Activated naive CD8-positive, alpha-beta T cell (primary cell): Measurements from ENCODE around the gene ZMAT5.
A peak's percentile ranks its signal among the peaks of the same experiment; 100 is the strongest.

Experiments used
- H3K27ac Mint-ChIP-seq: one replicate; pipeline ENCODE4 v1.8.0; 2021; ENCODE audit warnings: mixed read lengths
- H3K27me3 Mint-ChIP-seq: one replicate; pipeline ENCODE4 v1.8.0; 2021; ENCODE audit warnings: mixed read lengths
- H3K36me3 Mint-ChIP-seq: one replicate; pipeline ENCODE4 v1.8.0; 2021; ENCODE audit warnings: mixed read lengths
- H3K4me1 Mint-ChIP-seq: one replicate; pipeline ENCODE4 v1.8.0; 2021; ENCODE audit warnings: low read depth, mixed read lengths
- H3K4me3 Mint-ChIP-seq: one replicate; pipeline ENCODE4 v1.8.0; 2021; ENCODE audit warnings: mild to moderate bottlenecking, mixed read lengths
- H3K9me3 Mint-ChIP-seq: one replicate; pipeline ENCODE4 v1.8.0; 2021; ENCODE audit warnings: low read depth, mixed read lengths

Gene ZMAT5, protein sequence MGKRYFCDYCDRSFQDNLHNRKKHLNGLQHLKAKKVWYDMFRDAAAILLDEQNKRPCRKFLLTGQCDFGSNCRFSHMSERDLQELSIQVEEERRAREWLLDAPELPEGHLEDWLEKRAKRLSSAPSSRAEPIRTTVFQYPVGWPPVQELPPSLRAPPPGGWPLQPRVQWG

DNA sequence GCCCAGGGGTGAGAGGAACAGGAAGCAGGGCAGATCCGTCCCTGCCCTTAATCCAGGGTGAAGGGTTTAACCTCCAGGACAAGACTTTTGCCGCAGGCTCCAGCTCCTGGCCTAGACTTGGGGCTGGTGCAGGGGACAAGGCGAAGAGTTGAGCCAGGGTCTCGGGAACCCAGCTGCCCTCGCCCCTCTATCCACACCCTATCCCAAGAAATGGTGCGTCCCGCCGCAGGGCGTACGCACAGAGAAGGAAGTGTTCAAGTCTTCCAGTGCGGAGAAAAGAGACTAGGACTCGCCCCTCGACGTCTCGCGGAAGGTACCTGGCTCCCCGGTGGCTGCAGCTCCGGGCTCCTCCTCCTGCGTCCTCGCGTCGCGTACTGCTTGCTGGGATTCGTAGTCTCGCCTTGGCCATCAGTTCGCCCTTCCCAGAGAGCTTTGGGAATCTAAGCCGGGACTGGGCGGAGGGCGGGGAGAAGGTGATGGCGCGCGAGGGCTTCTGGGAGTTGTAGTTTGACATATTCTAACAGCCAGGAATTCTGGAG, at the start of gene ZMAT5:
TSS of gene ZMAT5 (minus strand) at position 376 of the 539 bp plus-strand sequence. CDS start 18,463 bp downstream, outside the sequence.
- Mint-ChIP-seq H3K4me3 (peak within 1 kb of the TSS; percentile 100), H3K36me3 (peaks cover 4% of the 10 kb centered on the region), H3K4me1 (peaks cover 36% of the 10 kb centered on the region), H3K27me3 (no peaks in the 10 kb centered on the region), H3K9me3 (no peaks in the 10 kb centered on the region), H3K27ac (peak within 1 kb of the TSS; percentile 99)

DNA sequence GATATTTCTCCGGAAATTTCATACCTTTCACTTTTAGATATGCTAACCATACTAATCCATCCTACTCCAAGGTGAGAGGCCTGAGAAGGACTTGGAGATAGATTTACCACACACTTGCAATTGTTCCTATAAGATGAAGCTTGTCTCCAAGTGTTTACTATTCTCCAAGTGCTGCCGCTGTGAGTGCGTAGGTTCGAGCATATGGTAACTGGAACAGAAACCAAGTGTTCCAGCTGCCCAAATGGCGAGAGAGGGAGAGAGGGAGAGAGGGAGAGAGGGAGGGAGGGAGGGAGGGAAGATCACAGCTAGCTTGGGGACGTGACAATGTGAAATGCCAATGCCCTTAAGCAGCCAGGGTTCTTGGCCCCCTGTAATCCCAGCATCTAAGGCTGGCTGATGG, 49.7 kb upstream of the ZMAT5 start:
- Mint-ChIP-seq H3K36me3 (peaks cover 28% of the 10 kb centered on the region), H3K27me3 (no peaks in the 10 kb centered on the region), H3K4me1 (peaks cover 4% of the 10 kb centered on the region), H3K9me3 (no peaks in the 10 kb centered on the region), H3K27ac (no peak overlapping the region), H3K4me3 (no peak overlapping the region)

DNA sequence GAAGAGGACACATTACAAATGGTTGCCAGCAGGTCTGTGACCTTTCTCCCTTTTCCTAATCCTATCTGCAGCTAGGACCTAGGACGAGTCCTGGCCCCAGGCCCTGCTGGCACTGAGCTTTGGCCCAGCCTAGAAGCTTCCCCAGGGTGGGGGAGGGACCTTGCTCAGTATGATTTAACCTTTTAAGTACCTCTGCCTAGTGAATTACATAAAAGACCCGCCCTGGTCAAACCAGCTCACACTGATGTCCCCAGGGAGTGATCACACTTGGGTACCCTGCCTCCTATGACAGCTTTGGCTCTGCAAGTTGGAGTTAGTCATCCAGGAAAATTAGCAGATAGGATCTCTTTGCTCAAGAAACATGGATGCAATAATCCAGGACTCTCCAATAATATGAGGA, 49.3 kb upstream of the ZMAT5 start:
- H3K36me3 Mint-ChIP-seq = peaks cover 27% of the 10 kb centered on the region
- no peaks in the 10 kb centered on the region for H3K27me3 Mint-ChIP-seq
- no peak overlapping the region for H3K27ac Mint-ChIP-seq
- no peak overlapping the region for H3K4me3 Mint-ChIP-seq
- H3K9me3 Mint-ChIP-seq = no peaks in the 10 kb centered on the region
- H3K4me1 Mint-ChIP-seq = peaks cover 1% of the 10 kb centered on the region

DNA sequence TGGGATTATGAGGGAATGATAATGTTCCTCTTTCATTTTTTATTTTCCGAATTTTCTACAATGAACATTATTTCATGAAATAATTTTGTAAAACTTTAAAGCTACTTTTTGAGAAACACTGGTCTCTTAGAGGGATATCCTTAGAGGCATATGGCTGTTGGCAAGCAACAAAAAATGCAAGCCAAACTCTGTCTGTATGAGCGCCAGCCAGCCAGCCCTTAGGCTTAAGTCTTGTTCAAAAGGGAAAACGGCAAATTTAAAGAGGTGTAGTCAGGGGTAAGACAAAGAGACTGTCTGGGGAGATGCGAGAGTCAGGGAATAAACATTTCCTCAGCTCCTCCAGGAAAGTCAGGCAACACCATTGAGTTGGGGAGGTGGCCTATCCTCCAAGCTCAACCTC, 48.8 kb upstream of the ZMAT5 start:
- Mint-ChIP-seq H3K27ac (no peak overlapping the region), H3K36me3 (peaks cover 28% of the 10 kb centered on the region), H3K4me1 (no peaks in the 10 kb centered on the region), H3K4me3 (no peak overlapping the region), H3K27me3 (no peaks in the 10 kb centered on the region), H3K9me3 (no peaks in the 10 kb centered on the region)

DNA sequence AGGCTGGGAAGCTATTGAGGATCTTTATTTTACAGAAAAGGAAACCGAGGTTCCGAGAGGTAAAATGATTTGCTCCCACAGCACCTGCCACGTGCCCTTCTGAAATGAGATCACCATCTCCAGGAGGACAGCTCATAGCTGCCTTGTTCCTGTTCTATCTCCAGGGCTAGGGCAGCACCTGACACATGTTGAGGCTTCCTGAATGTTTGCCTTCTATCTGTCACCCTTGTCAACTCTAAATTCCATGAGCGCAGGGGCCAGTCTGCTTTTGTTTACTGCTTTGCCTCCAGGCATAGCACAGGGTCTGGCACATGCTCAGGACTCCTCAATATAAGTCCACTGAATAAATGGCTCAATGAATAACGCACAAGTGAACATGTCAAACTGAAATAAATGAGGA, 47.2 kb upstream of the ZMAT5 start:
- peaks cover 22% of the 10 kb centered on the region for H3K36me3 Mint-ChIP-seq
- H3K4me1 Mint-ChIP-seq = no peaks in the 10 kb centered on the region
- H3K27ac Mint-ChIP-seq = no peak overlapping the region
- H3K4me3 Mint-ChIP-seq = no peak overlapping the region
- H3K9me3 Mint-ChIP-seq = no peaks in the 10 kb centered on the region
- no peaks in the 10 kb centered on the region for H3K27me3 Mint-ChIP-seq

DNA sequence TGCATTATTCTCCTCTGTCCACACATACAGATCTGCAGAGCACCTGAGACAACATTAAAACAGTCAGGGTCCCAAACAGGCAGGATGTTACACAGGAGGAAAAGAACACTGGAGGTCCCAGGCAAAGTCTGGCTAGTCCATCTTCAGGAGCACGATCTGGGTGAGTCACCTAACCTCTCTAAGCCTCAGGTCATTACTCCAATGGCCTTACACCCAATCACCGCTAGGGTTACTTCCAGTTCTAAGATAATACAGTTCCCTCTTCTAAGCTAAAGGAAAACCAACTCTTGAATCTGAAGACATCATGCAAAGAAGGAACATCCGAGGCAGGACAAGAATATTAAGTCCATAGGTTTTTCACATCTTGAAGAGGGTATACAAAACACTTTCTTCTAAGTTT, 46.8 kb upstream of the ZMAT5 start:
- no peak overlapping the region for H3K4me3 Mint-ChIP-seq
- no peaks in the 10 kb centered on the region for H3K9me3 Mint-ChIP-seq
- H3K36me3 Mint-ChIP-seq = peaks cover 20% of the 10 kb centered on the region
- H3K27ac Mint-ChIP-seq = no peak overlapping the region
- no peaks in the 10 kb centered on the region for H3K4me1 Mint-ChIP-seq
- H3K27me3 Mint-ChIP-seq = no peaks in the 10 kb centered on the region

DNA sequence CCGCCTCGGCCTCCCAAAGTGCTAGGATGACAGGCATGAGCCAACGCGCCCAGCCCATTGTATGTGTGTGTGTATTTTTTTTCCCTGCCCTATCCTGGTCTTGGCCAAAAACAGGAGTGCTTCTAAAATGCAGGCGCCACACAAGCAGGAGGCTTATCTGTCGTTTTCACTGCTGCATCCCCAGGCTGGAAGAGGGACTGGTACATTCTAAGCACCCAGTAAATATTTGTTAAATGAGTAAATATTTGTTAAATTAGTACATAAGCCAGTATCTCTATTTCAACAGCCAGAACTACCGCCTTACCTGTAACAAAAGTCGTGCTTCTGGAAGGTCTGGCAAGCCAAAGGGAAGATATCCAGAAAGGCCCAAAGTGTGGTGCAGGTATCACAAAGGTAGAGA, 46.3 kb upstream of the ZMAT5 start:
- H3K9me3 Mint-ChIP-seq = no peaks in the 10 kb centered on the region
- H3K36me3 Mint-ChIP-seq = peaks cover 20% of the 10 kb centered on the region
- H3K27me3 Mint-ChIP-seq = no peaks in the 10 kb centered on the region
- no peak overlapping the region for H3K4me3 Mint-ChIP-seq
- H3K27ac Mint-ChIP-seq = no peak overlapping the region
- no peaks in the 10 kb centered on the region for H3K4me1 Mint-ChIP-seq

DNA sequence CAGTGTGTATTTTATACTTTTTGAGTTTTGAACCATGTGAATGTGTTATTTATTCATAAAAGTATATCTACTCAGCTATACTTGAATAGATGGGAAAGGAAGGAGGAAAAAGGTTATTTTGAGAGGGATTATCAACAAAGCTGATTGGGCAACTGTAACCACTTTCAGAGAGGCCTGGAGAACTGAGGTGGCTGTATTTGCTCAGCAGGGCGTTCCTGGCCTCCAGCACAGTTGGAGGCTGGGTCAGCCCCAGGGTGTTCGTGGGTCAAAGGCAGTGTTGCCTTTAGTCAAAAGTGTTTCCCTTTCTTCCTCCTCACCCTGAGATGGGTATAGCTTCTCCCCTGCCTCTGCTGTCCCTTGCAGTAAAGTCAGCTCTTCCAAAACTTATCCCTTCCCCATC, 44.6 kb upstream of the ZMAT5 start:
- no peak overlapping the region for H3K27ac Mint-ChIP-seq
- H3K9me3 Mint-ChIP-seq = no peaks in the 10 kb centered on the region
- H3K4me3 Mint-ChIP-seq = no peak overlapping the region
- H3K27me3 Mint-ChIP-seq = no peaks in the 10 kb centered on the region
- H3K4me1 Mint-ChIP-seq = no peaks in the 10 kb centered on the region
- H3K36me3 Mint-ChIP-seq = peaks cover 16% of the 10 kb centered on the region

DNA sequence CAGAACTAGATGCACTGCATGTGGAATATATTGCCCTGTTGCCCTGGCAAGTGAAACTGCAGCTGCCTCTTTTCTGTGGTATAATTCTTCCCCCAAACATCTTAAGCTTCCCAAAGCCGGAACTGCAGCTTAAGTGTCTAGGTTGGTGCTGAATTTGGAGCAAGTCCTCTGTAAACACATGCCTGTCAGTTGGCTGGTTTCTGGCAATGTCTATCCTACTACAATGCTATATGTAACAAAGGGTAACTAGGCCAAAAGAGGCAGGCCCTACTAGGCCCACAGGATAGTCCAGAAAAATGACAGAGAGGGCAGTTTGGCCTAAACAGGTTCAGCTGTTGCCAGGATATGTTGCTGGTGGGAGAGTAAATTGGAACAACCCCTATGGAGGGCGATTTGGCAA, 43.4 kb upstream of the ZMAT5 start:
- Mint-ChIP-seq H3K4me3 (no peak overlapping the region), H3K36me3 (peaks cover 16% of the 10 kb centered on the region), H3K4me1 (no peaks in the 10 kb centered on the region), H3K9me3 (no peaks in the 10 kb centered on the region), H3K27ac (no peak overlapping the region), H3K27me3 (no peaks in the 10 kb centered on the region)

DNA sequence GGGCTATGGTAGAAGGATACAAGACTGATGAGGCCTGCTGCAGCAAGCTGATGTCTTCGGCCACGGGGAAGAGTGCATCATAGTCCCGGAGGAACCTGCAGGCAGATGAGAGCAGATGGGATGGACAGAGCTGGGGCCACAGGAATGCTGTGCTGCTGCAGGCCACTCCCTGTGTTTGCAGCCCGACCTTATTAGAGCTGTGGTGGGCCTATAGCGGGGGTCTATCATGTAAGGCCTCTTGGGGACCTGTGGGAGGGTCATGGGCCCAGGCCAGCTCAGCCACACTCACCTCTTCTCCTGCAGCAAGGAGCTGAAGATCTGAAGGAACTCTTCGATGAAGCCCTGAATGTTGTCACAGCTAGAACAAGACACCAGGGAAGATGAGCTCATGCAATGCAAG, 39.4 kb upstream of the ZMAT5 start:
- Mint-ChIP-seq H3K9me3 (no peaks in the 10 kb centered on the region), H3K27ac (no peak overlapping the region), H3K4me3 (no peak overlapping the region), H3K4me1 (no peaks in the 10 kb centered on the region), H3K27me3 (no peaks in the 10 kb centered on the region), H3K36me3 (peaks cover 8% of the 10 kb centered on the region)

DNA sequence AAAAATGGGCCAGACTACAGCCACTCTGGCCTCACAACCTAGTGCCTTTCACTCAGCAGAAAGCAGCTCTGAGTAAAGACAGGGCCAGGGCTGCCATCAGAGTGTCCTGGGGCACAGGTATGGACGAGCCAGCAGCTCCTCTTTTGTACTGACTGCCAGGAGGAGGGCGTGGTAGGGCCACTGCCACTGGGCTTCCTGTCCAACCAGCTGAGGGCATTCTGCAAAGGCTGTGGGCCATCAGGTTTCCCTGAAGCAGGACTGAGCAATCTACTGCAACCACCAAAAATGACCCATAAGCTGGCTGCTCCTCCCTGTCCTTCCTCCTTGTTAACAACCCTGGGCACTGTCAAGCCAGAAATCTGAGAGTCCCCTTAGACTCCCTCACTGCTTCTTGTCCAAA, 38.2 kb upstream of the ZMAT5 start:
- Mint-ChIP-seq H3K4me3 (no peak overlapping the region), H3K4me1 (no peaks in the 10 kb centered on the region), H3K27me3 (no peaks in the 10 kb centered on the region), H3K27ac (no peak overlapping the region), H3K9me3 (no peaks in the 10 kb centered on the region), H3K36me3 (peaks cover 6% of the 10 kb centered on the region)

DNA sequence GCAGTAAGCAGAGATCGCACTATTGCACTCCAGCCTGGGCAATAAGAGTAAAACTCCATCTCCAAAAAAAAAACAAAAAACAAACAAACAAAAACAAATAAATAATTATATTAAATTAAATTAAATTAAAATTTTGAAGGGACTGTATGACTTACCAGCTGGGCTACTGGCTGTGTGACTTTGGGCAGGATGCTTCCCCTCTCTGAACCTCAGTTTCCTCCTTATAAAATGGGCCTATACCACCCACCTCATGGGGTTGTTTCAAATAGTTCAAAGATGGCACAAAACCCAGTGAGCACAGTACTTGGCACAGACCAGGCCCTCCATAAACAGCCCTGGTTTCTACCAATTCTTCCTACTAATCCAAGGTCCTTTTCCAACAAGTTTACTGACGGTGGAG, 36.4 kb upstream of the ZMAT5 start:
- H3K27ac Mint-ChIP-seq = no peak overlapping the region
- H3K4me1 Mint-ChIP-seq = no peaks in the 10 kb centered on the region
- no peaks in the 10 kb centered on the region for H3K27me3 Mint-ChIP-seq
- no peaks in the 10 kb centered on the region for H3K9me3 Mint-ChIP-seq
- H3K36me3 Mint-ChIP-seq = peaks cover 6% of the 10 kb centered on the region
- H3K4me3 Mint-ChIP-seq = no peak overlapping the region

DNA sequence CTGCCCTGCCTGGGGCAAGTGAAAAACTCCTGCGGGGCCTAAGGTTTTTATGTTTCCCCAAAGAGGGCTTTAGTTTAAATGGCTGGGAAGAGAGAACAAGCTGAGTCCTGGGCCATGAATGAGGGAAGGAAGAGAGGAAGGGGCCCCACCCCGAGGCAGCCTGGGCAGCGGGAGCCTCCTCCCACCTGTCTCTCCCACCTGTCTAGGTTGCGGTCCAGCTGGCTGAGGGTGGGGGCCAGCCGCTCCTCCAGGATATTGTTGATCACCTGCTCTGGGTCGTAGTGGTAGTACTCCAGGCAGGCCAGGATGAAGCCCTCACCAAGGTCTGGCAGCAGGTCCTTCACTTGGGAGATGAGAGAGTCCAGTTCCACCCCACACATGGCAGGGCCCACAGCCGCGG, 35.0 kb upstream of the ZMAT5 start:
- H3K27me3 Mint-ChIP-seq = no peaks in the 10 kb centered on the region
- no peaks in the 10 kb centered on the region for H3K4me1 Mint-ChIP-seq
- peaks cover 6% of the 10 kb centered on the region for H3K36me3 Mint-ChIP-seq
- no peak overlapping the region for H3K4me3 Mint-ChIP-seq
- H3K9me3 Mint-ChIP-seq = no peaks in the 10 kb centered on the region
- no peak overlapping the region for H3K27ac Mint-ChIP-seq

DNA sequence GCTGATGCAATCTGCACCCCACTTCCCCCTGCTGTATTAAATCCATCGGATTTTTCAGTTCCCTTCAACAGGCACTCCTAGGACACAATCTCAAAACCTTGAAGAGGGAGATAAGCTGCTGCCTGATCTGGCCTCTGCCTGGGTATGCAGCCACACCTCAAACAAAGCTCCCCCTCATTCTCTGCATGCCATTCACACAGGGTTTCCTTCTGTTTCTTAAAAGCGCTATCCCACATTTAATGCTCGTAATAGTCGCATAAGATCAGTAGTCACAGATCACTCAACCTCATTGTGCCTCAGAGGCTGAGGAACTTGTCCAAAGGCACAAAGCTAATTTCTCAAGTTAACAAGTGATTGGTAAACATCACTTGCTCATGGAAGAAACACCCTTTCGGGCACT, 34.3 kb upstream of the ZMAT5 start:
- H3K9me3 Mint-ChIP-seq = no peaks in the 10 kb centered on the region

DNA sequence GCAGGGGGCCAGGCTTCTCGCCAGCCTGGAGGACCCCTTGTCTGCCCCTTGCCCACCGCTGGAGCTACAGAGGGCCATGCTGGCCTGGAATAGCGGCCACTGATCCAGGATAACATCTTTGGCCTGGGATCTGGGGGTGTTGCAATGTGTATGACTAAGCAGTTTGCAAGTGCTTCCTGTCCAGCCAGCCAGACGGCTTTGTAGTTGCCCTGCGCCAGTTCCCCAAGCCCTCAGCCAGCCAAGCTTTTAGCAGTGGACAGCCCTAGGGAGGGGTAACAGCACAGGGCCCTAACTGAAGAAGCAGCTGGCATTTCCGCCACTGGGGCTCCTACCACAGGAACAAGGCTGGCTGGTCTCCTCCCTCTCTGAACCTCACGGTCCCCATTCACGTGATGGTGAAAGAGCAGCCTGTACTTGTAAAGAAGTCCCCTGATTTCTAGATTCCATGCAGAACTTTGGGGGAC, 32.4 kb upstream of the ZMAT5 start:
- no peaks in the 10 kb centered on the region for H3K4me1 Mint-ChIP-seq
- H3K27me3 Mint-ChIP-seq = no peaks in the 10 kb centered on the region
- no peak overlapping the region for H3K4me3 Mint-ChIP-seq
- H3K9me3 Mint-ChIP-seq = no peaks in the 10 kb centered on the region
- no peak overlapping the region for H3K27ac Mint-ChIP-seq
- peaks cover 2% of the 10 kb centered on the region for H3K36me3 Mint-ChIP-seq

More for the DNA sequence above, 34.3 kb upstream of the ZMAT5 start:
- Mint-ChIP-seq H3K4me3 (no peak overlapping the region), H3K27ac (no peak overlapping the region), H3K27me3 (no peaks in the 10 kb centered on the region), H3K36me3 (peaks cover 8% of the 10 kb centered on the region), H3K4me1 (no peaks in the 10 kb centered on the region)

DNA sequence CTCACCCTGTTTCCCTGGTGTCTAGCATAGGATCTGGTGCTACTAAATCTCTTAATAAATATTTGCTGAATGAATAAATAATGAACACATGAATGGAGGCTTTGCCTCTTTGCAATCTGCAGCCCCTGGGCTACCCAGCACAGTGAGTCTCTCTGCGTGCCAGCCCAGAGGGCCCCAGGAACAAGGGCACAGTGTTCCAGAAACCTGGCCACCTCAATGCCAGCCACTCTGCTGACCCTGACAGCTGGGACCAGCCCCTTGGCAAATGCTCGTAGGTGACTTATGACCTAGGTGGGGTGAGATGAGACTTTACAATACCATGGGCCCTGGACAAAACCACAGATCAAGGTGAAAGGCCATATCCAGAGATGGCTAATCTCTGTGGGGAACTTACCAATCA, 32.0 kb upstream of the ZMAT5 start:
- H3K4me3 Mint-ChIP-seq = no peak overlapping the region
- no peaks in the 10 kb centered on the region for H3K4me1 Mint-ChIP-seq
- peak overlapping the region; percentile 66 for H3K27ac Mint-ChIP-seq
- no peaks in the 10 kb centered on the region for H3K27me3 Mint-ChIP-seq
- peaks cover 2% of the 10 kb centered on the region for H3K36me3 Mint-ChIP-seq
- no peaks in the 10 kb centered on the region for H3K9me3 Mint-ChIP-seq
